GM21619 (cell line): ENCODE data around the gene BLVRB.
"Not testable (repeated sequence)": the region's sequence is repeated elsewhere in the genome, so short reads cannot be mapped to it uniquely, and the experiment has no call there.

ENCODE experiments used
- ATAC-seq: cut with Tn5 transposase; IDR thresholded peaks from one replicate; pipeline ENCODE4 v1.9.1; 2021; ENCODE audit not compliant: unreplicated experiment

BLVRB gene

DNA sequence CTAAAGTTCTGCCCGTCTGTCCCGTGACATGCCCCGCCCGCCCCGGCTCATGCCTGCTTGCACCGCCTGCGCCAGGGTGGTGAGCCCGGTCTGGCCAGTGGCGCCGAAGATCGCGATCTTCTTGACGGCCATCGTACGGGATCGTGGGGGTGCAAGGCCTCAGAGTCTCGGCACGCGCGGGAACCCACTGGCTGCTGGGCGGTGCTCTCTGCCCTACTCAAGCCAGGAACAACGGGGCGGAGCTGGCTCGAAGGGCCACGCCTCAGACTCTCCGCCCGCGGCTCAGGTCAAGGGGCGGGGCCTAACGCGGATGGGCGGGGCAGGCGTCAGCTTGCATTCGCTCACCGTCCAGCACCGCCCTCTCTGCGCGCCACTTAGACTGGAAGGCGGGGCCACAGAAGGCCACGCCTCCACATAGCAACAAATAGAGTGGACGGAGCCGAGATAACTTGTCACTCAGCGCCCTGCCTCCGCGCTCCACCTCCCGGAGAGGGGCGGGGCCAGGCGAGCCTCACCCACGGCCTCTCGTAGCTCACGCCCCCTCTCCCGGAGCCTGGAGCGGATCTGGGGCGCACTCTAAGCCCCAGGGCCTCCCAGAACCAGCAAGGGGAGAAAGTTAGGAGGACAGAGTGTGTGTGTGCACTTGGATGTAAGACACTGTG is at the start of gene BLVRB:
Gene BLVRB (minus strand): TSS at position 189 of the 662 bp plus-strand sequence. CDS start 57 bp downstream, at position 132.
- ATAC-seq, result peak; percentile 83

DNA sequence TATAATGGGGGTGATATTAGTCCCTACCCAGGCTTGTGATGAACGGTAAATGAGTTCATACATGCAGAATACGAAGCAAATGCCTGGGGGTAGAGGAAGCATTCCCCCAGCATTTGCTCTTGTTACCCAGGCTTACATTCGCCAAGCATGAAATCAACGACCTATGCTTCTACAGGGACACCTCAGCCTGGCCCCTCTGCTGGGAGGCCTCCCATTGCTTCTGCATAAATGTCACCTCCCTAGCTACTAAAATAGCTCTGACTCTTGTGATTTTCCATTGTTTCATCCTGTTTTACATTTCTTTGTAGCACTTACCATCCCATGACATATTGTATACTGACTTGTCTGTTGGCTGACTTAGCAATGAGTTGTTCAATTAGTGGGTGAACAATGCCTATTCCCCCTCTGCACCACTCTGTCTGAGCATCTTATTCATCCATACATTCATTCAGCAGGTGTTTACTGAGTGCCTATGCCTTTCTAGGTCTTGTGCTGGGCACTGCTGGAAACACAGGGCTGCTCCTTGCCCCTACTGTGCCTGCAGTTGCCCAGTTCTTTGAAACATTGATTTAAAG is 48.3 kb upstream of the BLVRB start:
- no peak for ATAC-seq

DNA sequence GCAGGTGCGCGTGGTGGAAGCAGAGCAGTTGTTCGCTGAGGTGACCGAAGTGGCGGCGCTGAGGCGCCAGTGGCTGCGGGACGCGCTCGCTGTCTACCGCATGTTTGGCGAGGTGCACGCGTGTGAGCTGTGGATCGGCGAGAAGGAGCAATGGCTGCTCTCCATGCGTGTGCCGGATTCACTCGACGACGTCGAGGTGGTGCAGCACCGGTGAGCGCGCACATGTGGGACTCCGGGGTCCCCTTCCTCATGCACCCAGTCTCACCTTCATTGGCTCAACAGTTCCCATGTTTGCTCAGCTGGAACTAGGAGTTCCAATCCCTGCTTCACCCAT is 47.8 kb upstream of the BLVRB start:
- ATAC-seq, result no peak

DNA sequence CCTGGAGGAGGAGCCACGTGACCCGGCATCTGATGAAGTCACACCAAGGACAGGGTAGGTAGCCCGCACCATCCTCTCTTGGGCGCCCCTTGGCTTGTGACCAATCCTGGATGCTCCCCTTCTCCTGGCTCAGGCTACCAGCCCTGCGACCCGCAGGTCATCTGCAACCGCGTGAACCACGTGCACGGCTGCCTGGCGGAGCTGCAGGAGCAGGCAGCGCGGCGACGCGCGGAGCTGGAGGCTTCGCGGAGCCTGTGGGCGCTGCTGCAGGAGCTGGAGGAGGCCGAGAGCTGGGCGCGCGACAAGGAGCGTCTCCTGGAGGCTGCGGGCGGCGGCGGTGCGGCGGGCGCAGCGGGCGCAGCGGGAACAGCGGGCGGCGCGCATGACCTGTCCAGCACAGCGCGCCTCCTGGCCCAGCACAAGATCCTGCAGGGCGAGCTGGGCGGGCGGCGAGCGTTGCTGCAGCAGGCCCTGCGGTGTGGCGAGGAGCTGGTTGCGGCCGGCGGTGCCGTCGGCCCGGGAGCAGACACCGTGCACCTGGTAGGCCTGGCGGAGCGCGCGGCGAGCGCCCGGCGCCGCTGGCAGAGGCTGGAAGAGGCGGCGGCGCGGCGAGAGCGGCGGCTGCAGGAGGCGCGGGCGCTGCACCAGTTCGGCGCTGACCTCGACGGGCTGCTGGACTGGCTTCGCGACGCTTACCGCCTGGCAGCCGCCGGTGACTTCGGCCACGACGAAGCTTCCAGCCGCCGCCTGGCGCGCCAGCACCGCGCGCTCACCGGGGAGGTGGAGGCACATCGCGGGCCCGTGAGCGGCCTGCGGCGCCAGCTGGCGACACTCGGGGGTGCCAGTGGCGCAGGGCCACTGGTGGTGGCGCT is 47.2 kb upstream of the BLVRB start:
- no peak for ATAC-seq

DNA sequence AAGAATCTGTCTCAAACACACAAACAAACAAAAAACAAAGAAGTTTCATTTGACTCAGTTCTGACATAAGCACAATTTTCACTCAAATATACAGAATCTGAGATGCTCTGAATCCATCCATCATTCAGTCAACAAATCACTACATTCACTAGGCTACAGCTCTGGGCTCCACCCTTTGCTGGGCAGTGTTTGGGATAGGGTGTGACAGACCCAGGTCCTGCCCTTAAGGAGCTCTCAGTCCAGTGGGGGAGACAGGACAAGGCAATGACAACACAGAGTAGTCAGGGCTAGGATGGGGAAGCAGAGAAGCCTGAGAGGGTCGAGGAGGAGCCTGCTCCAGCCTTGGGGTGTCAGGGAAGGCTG is 46.5 kb upstream of the BLVRB start:
- ATAC-seq, result no peak

DNA sequence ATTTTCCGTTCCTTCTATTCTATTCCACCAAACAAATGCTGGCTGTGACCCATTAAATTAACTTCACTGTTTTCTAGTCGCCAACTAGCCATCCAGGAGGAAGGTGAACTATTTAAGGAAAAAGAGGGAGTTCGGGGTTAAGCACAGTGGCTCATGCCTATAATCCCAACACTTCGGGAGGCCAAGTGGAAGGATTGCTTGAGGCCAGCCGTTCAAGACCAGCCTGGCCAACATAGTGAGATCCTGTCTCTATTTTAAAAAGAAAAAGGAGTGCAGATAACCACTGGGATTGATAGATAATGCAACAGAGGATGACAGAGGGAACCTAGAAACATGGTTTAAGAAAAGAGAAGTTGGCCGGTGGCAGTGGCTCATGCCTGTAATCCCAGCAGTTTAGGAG is 45.9 kb upstream of the BLVRB start:
- no peak for ATAC-seq

DNA sequence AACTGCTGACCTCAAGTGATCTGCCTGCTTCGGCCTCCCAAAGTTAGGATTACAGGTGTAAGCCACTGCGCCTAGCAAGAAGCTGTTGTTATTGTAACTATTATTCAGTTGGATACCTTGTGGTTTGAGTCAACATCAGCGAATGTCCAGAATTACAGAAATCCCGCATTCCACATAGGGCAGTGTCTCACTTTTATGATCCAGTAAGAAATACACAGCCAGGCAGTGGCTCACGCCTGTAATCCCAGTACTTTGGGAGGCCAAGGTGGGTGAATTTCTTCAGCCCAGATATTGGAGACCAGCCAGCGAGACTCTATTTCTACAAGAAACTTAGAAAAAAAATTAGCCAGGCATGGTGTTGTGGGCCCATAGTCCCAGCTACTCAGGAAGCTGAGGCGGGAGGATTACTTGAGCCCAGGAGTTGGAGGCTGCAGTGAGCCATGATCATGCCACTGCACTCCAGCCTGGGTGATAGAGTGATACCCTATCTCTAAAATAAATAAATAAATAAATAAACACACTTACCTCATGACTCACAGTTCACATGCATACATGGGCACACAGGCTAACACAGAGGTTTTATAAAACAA is 45.1 kb upstream of the BLVRB start:
- no peak for ATAC-seq

DNA sequence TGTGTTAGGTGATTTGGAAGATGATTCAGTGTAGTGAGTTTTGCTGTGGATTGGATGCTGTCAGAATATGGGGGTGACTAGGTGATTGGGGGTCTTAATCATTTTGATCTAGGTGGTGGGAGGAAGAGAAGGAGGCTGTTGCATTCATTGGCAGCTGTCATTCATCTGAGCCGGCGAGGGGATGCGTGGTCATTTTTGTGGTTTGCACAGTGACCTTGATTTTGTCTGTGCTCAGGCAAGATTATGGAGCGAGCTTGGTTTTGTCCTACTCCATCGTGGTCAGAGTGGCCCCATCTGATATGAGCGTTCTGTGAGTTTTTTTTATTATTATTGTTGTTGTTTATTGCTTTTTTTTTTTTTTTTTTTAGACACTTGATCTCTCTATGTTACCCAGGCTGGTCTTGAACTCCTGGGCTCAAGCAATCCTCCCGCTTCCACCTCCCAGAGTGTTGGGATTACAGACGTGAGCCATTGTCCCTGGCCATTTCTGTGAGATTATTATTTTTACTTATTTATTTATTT is 43.3 kb upstream of the BLVRB start:
- ATAC-seq, result no peak

DNA sequence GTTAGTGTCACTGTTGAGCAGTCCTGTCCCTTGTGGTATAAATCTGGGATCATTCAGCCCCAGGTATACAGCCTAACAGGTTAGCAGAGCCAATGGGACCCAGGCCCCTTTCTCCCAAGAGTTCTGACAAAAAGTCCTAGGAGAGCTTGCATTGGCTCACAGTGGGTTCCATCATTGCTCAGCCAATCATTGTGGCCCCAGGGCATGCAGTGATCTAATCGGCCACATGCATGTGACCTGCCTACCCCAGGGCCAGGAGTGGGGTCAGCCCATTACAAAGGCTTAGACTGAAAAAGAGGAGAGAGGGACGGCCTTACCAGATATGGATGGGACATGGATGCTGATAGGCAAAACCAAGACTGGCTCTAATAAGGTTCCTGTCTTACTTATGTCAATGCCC is 42.3 kb upstream of the BLVRB start:
- no peak for ATAC-seq

DNA sequence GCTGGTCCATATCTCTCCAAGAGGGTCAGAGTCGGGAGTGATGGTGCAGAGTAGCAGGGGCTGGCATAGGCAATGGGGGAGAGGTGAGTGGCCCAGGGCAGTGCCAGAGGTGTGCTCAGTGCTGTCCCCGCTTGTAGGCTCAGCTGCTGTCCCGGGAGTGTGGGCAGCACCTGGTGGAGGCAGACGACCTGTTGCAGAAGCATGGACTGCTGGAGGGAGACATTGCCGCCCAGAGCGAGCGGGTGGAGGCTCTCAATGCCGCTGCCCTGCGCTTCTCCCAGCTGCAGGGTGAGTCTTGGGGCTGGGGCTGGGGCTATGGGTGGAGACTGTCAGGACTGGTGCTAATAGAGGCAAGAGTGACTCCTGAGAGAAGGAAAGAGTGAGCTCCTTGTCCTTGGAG is 40.6 kb upstream of the BLVRB start:
- no peak for ATAC-seq

DNA sequence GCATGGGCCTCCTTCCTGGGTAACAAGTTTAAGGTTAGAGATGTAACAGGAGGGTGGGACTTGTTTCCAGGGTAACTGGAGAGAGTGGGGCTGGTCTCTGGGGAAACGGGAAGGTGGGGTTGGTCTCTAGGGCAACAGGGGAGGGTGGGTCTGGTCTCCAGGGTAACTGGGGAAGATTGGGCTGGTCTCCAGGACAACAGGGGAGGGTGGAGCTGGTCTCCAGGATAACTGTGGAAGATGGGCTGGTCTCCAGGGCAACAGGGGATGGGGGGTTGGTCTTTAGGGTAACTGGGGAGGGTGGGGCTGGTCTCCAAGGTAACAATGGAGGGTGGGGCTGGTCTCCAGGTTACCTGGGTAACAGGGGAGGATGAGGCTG is 37.8 kb upstream of the BLVRB start:
- no peak for ATAC-seq

DNA sequence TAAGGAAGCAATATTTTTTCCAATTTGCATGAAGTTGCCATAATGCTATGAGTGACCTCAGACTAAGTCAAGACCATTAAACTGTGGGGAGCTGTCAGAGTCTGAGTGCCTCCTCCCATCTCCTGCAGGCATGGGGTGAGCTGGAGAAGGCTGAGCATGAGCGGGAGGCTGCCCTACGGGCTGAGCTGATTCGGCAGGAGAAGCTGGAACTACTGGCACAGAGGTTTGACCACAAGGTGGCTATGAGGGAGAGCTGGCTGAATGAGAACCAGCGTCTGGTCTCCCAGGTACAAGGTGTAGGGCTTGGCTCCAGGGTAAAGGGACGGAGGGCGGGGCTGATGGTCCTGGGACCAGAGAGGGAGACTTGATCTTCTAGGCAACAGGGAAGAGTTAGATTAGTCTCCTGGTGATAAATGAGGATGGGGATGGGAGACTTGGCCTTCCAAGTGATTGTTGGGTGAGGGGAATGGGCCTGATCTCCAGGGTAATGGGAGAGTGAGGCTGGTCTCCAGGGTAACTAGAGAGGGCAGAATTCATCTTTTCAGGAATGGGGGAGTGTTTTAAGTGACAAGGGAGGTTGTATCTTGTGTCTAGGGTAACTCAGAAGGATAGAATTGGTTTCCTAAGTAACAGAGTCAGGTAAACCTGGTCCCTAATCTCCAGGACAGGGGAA is 37.2 kb upstream of the BLVRB start:
- no peak for ATAC-seq

DNA sequence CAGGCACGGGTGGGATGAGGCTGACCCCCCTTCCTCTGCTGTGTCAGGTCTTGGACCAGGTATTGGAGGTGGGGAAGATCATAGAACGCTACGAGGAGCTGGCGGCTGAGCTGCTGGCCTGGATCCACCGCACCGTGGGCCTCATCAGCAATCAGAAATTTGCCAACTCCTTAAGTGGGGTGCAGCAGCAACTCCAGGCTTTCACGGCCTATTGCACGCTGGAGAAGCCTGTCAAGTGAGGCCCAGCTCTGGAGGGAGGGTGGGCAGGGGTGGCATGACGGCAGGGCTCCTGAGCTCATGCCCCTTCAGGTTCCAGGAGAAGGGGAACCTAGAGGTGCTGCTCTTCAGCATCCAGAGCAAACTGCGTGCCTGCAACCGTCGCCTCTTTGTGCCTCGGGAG is 36.5 kb upstream of the BLVRB start:
- no peak for ATAC-seq

DNA sequence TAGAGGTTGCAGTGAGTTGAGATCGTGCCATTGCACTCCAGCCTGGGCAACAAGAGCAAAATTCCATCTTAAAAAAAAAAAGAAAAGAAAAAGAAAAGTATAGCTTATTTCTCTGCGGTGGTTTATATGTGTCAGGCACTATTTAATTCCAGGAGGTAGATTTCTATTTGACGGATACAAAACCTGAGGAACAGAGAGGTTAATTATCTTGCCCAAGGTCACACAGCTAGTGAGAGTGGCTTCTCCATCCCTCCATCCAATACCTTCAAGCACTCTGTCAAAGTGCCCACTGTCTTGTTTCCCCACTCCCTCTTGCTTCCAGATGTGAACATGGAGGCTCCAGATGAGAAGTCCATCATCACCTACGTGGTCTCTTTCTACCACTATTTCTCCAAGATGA is 36.1 kb upstream of the BLVRB start:
- ATAC-seq, result no peak

DNA sequence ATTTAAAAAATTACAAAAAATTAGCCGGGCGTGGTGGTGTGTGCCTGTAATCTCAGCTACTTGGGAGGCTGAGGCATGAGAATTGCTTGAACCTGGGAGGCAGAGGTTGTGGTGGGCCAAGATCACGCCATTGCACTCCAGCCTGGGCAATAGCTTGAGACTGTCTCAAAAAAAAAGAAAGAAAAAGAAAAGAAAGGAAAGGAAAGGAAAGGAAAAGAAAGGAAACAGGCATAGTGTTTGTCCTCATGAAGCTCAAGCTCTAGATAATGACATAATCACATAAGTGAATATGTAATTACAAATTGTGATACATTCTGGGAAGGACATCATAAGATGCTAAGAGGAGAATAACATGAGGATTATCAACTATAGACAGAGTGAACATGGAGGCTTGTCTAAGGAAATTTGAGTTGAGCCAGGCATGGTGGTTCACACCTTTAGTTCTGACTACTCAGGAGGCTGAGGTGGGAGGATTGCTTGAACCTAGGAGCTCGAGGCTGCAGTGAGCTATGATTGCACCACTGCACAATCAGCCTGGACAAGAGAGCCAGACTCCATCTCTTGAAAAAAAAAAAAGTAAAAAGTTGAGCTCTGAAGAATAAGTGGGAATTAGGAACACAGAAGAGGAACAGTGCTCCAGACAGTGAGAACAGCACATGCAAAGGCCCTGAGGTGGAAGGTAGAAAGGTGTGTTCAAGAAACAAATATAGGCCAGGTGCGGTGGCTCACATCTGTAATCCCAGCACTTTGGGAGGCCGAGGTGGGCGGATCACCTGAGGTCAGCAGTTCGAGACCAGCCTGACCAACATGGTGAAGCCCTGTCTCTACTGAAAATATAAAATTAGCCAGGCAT is 35.4 kb upstream of the BLVRB start:
- ATAC-seq, result not testable (repeated sequence)

DNA sequence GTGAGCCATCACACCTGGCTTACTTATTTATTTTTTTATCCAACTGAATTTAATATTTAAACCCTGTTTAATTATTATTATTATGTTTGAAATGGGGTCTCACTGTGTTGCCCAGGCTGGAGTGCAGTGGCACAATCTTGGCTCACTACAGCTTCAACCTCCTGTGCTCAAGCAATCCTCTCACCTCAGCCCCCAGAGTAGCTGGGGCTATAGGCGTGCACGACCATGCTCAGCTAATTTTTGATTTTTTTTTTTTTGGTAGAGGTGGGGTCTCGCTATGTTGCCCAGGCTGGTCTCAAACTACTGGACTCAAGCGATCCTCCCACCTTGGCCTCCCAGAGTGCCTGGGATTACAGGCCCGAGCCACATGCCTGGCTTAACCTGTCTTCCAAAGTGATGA is 33.8 kb upstream of the BLVRB start:
- no peak for ATAC-seq

DNA sequence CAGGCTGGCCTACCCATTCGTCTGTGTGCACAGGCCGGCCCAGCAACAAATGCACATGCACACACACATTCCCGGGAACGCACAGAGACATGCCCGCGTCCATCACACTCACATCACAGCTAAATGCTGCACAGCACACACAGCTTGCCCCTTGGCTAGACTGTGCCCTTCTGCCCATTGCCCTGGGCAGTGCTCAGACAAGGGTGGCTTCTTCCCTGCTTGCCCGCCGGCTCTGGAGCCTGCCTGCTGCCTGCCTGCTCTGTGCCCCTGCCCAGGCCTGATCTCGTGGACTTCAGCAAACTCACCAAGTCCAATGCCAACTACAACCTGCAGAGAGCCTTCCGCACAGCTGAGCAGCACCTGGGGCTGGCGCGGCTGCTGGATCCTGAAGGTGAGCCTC is 31.7 kb upstream of the BLVRB start:
- ATAC-seq, result no peak

DNA sequence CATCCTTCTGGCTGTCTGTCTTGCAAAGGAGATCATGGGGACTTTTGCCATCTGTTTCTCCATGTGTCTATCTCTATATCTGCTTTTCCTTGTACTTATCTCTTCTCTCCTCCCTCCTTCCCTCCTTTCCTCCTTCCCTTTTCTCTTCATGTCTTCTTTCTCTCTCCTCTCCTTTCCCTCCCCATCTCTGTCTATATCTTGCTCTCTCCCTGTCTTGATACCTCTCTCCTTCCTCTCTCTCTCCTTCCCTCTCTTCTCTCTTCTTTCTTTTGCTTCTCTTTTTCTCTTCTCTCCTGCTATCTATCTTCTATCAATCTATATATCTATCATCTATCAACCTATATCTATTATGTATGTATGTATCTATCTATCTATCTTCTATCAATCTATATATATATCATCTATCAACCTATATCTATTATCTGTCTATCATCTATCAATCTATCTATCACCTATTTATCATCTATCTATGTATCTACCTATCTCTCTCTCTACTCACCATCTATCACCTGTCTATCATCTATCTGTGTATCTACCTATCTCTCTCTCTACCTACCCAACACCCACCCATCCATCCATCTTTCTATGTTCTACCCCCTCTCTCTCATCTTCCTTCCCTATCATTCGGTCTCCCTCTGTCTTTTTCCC is 28.8 kb upstream of the BLVRB start:
- ATAC-seq, result no peak

DNA sequence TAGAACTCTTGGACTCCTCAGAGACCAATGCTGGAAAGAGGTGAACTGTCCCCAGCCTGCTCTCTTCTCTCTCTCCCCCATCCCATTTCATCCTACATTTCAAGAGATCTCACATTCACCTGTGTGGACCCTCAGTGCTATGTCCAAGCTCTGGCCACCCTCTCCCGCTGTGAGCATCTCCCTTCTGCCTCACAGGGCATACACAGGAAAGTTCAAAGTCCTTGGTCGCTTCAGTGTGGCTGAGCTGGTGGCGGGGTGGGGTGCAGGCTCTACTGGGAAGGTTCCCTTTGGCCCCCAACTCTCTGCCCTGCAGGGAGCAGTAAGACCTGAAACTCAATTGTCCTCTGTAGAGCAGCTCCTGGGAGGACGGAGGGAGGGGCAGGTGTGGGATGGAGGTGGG is 28.2 kb upstream of the BLVRB start:
- no peak for ATAC-seq

DNA sequence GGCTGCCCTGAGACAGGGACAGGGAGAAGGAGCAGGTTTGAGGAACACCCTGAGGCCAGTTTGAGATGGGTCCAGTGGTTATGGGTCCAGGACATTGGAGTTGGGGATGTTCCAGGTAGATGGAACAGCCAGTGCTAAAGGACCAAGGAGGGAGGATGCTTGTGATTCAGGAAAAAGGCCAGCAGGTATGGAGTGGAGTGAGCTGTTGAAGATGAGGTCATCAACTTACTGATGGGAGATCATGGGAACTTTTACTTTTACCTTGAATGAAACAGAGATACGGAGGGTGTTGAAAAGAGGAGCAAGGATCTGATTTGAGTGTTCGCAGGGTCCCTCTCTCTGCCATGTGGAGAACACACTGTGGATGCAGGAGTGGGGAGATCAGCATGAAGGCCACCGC is 26.7 kb upstream of the BLVRB start:
- no peak for ATAC-seq
